ACHN (cell line): Measurements from ENCODE around the gene NECTIN4.
"Not testable (repeated sequence)": the region's sequence is repeated elsewhere in the genome, so short reads cannot be mapped to it uniquely, and the experiment has no call there.

Experiments used
- DNase-seq: peaks from one replicate; pipeline ENCODE4 v3.0.0-alpha.2; 2015
- in situ Hi-C: cut with HindIII; loops from 2 replicates; pipeline ENCODE4 v1.10.0; 2017; ENCODE audit warnings: low sequenced_read_pairs, low pct_ligation_motif_present, low pct_unique_long_range_greater_than_20kb

NECTIN4 gene

DNA sequence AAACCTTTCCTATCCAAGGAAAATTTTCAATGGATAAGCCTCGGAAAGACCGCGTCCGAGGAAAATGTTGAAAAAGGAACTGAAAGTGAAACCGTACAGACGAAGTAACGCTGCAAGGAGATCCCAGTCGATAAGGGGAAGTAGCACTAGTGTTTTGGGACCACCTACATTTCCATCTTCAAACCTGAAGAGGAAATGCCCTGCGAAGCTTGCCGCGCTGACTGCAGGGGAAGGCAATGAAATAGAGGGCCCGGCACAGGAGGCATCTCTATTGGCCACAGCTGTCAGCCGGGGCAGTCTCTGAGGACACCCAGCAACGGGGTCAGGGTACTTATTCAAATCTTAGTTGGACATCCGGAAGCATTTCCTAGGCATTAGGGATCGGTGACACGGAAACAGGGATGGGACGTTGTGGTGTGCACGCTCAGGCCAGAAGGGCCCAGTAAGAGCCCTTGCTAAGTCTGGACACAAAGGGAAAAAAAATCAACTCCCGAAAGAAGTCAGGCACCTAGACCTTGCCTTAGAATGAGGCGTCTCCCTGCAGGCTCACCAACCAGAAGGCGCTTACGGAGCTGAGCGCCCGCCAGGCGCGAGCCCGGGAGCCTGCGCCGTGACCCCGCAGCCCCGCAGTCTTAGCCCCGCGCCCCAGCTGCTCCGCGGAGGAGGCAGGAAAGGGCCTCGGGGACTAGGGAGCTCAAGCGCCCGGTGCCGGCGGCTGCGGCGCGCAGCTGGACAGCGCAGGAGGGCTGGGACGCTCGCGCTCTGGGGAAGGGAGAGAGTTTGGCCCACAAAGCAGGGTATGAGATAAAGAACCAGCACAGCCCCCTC is 44.2 kb downstream of the NECTIN4 start:
- DNase-seq, result peak; percentile 63

DNA sequence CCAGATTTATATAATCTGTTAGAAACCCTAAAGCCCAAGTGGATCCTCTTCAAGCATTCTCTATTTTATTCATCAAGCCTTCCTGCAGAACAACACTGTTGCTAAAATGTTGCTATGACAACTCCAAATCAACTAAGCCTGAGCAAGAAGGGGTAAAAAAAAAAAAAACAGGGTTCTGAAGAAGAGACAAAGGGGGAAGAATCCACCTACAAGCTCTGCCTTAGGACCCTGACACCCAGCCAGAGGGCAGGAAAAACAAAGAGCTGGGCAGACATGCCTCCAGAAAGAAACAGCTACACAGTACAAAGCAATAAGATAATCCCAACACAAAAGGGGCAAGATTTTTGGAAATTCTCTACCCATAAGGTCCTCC is 44.8 kb downstream of the NECTIN4 start:
- in situ Hi-C loops, result no loop called here

More for the DNA sequence above, 44.2 kb downstream of the NECTIN4 start:
- in situ Hi-C loops, result no loop called here

DNA sequence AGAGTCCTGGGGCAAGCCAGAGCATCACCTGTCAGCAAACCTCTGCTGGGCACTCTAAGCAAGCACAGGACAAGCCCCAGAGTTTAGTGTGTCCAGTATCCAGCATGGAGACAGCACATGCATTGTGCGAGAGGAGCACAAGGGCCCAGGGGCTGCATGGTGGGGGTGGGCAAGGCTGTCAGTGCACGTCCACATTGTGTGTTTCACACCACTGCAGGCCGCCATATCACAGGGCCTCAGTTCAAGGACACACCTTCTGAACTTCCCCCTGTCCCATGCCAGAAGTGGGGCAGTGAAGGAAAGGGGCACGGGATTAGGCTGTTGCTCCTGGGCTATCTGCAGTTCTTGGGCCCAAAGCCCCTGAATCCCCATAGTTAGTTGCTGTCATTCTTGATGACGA is 49.8 kb downstream of the NECTIN4 start:
- in situ Hi-C loops, result no loop called here
- DNase-seq, result no peak

More for the DNA sequence above, 44.8 kb downstream of the NECTIN4 start:
- no peak for DNase-seq

DNA sequence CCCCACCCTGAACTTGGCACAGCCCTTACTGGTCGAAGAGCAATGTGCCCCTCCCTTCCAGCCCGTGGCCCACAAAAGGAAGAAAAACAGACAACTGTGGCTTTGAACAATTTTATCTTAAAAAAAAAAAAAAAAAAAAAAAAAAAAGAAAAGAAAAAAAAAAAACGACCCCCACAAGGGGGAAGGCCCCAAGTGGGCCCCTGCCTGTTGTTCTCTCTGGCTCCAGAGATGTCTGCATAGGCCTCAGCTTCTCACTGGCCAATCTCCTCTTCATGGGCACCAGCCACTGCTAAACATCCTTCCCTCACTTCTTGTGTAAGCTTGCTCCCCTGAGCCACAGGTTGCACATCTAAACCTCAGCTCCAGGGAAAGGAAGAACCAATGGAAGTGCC is 50.2 kb downstream of the NECTIN4 start:
- no peak for DNase-seq
- in situ Hi-C loops, result no loop called here

DNA sequence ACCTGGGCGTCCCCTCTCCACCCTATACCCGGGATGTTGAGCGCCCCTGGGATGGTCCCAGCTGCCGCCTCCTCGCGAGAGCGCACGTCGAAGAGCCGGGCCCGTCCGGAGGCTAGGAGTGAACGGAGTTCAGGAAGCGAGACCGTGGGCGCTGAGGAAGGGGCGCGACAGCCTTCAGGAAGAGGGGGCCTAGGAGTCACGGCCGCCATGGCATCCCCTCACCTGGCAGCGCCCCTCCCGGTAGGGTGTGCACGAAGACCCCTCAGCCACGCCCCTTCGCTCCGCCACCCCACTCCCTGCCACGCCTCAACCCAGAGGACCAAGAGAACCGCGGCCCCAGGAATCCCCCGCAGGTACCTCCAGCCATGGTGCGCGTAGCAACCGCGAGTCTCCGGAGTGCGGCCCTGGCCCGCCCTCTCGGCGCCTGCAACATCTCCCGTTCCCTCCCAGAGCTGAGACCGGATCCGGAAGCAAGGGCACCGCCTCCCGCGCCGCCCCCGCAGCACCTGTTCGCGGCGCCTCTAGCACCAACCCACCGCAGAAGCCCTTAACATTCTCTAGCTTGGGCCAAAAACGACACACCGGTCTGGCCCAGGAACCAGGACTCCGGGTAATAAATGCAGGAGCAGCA is 50.7 kb downstream of the NECTIN4 start, which contains the start of gene TSTD1:
Gene TSTD1, minus strand, starts transcription at position 442 of the 631 bp plus-strand sequence. Its CDS starts 75 bp downstream, at position 367.
- peak; percentile 66 for DNase-seq

DNA sequence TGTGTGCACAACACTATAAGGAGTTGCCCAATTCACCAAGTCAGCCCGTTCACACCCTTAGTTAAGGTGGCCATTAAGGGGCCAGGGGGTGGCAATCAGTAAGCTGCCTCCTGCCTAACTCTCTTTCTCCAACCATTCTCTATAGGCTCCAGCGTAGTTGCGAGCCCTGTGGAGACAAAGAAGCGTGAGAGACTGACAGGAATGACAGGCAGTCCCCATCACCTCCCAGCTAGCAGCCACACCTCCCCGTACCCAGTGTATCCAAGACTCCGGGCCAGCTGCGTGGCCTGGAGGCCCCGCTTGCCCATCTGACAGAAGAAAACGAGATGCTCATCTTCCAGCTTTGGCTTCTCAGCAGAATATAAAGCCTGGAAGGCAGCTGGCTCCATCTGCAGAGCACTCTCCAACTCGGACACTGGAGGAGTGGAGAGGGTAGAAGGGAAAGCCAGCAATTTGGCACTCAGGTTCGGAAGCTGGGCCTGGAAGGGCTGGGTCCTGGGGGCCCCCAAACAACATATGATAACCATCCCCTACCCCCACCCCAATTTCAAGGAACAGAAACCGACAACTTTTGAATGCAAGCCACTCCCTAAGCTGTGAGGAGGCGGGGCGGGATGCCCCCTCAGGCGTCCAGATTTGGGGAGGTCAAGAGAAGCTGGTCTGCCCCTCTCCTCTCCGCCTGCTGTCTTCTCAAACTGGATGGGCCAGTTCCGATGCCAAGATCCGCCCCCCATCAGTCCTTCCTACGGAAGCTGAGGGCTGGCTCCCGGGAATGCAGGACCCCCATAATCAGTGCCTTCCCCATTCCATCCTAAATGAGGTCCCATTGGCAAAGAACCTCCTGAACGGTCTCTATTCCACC is 51.5 kb downstream of the NECTIN4 start:
- no peak for DNase-seq
- in situ Hi-C loops, result no loop called here

More for the DNA sequence above, 50.7 kb downstream of the NECTIN4 start, which contains the start of gene TSTD1:
- in situ Hi-C loops, result no loop called here

DNA sequence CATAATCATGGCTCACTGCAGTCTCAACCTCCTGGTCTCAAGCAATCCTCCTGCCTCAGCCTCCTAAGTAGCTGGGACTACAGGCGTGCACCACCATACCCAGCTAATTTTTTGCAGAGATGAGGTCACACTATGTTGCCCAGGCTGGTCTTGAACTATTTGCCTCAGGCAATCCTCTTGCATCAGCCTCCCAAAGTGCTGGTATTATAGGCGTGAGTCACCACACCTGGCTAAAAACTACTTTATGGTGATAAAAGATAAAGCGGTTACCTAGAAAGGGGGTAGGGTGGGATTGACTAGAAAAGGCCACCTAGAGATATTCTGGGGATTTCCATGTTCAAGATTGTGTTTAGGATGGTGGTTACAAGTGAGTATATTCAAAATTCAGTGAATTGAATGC is 55.6 kb downstream of the NECTIN4 start:
- in situ Hi-C loops, result no loop called here
- DNase-seq, result no peak

DNA sequence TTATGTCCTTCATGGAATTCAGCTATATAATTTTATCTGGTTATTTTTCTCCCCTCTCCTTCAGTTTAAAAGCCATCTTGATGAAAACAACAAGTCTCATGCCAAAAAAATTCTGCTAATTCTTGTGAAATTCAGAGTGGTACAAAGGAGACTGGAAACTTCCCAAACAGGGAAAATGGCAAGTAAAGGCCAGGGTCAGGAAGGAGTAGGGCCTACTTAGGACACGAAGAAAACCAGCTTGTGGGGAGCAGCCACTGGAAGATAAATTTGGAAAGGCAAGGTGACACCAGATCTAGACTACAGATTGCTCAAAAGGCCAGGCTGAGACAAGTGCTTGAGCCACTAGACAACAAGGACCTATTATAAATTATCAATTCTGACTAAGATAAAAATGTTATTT is 56.9 kb downstream of the NECTIN4 start:
- in situ Hi-C loops, result no loop called here
- DNase-seq, result no peak

DNA sequence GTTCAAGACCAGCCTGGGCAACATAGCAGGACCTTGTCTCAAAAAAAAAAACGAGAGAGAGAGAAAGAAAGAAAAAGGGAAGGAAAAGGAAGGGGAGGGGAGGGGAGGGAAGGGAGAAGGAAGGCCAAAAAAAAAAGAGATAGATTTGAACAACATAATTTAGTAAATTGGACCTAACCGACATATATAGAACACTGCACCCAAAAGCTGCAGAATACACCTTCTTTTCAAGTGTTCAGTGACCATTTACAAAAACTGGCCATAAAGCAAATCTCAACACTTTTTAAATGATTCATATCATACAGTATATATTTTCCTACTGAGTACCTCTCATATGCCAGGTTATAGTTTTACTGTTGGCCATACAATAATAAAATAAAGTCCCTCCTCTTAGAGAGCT is 57.5 kb downstream of the NECTIN4 start:
- DNase-seq, result no peak
- in situ Hi-C loops, result no loop called here

DNA sequence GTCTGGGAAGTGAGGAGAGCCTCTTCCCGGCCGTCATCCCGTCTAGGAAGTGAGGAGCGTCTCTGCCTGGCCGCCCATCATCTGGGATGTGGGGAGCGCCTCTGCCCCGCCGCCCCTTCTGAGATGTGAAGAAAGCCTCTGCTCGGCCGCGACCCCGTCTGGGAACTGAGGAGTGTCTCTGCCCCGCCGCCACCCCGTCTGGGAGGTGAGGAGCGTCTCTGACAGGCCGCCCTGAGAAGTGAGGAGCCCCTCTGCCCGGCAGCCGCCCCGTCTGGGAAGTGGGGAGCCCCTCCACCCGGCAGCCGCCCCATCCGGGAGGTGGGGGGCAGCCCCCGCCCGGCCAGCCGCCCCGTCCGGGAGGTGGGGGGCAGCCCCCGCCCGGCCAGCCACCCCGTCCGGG is 59.9 kb downstream of the NECTIN4 start:
- DNase-seq, in situ Hi-C loops: not testable (repeated sequence)

DNA sequence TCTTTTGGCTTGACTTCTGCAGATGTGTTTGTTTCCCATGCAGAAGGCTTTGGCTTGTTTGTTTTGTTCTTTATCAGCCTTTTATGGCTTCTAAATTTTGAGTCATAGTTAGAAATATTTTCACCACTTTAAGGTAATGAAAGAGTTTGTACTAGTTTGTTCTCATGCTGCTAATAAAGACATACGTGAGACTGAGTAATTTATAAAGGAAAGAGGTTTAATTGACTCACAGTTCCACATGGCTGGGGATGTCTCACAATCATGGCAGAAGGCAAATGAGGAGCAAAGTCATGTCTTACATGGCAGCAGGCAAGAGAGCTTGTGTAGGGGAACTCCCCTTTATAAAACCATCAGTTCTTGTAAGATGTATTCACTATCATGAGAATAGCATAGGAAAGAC is 62.4 kb downstream of the NECTIN4 start:
- in situ Hi-C loops, DNase-seq: not testable (repeated sequence)

DNA sequence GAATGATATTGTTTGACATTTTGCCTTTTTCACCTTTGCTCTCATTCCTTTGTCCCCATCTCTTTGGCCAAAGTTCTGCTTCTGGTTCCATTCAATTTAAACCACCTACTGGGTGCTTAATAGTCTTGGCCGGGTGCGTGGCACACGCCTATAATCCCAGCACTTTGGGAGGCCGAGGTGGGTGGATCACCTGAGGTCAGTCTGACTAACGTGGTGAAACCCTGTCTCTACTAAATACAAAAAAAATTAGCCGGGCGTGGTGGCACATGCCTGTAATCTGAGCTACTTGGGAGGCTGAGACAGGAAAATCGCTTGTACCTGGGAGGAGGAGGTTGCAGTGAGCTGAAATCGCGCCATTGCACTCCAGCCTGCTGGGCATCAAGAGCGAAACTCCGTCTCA is 66.9 kb downstream of the NECTIN4 start:
- DNase-seq, in situ Hi-C loops: not testable (repeated sequence)

DNA sequence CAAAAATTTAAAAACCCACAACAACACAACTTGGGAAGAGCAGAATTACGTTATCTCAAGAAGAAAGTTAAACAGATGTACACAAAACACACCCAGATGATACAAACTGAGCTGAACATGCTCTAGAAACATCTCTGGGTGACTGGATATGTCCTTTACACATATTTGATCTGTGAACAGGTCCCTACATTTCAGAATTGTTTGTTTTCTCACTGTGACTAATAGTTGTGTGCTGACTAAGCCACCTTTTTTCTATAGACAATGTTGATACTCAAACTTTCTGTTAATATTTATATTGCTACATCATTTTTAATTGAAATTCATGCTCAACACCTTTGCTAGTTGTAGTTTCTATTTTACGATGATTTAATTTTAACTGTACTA is 67.4 kb downstream of the NECTIN4 start:
- no peak for DNase-seq
- in situ Hi-C loops, result no loop called here

DNA sequence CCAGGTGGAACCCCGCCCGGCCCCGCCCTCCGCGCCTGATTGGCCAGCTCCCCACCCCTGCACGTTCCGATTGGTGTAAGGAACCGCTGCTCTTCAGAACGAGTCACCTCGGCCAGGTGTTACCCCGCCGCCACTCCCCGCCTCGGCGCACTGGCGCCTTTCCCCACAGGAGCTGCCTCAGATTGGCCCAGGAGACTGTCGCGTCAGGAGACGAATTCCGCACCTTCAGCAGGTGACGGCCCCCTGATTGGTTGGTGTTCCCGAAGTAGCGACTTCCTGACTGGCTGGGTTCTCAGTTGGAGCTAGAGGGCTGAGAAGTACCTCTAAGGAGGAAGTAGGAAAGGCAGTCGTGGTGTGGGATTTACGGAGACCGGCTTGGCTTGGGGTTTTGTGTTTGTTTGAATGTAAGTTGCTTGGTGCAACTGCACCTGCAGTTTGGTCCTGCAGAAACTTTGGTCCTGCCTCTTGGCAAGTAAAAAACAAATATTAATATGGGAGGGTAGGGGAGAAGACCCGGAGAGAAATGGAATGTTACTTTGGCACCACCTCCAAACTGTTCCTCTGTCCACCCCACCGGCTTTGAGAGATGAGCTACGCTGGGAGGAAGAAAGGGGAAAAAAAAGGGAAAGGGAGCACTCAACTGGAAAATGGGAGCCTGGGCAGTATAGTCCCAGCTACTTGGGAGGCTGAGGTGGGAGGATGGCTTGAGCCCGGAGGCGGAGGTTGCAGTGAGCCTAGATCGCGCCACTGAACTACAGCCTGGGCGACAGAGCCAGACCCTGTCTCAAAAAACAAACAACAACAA is 68.0 kb downstream of the NECTIN4 start:
- in situ Hi-C loops, result no loop called here
- peak; percentile 90 for DNase-seq
